Glomerular visceral epithelial cell (primary cell): ENCODE results near the gene PDK2.
A peak's percentile ranks its signal among the peaks of the same experiment; 100 is the strongest.

Source experiments
- DNase-seq: peaks from one replicate; pipeline ENCODE4 v3.0.0-alpha.2; 2016; ENCODE audit errors: extremely low spot score

The PDK2 gene

GRCh38 chr17:50149417-50150353, 54.5 kb downstream of the PDK2 start:
- DNase-seq = peak; percentile 58

- no peak for DNase-seq
These were observed 55.3 kb downstream of the PDK2 start, which contains the start of gene PPP1R9B for GRCh38 chr17:50150354-50151040. Gene PPP1R9B, minus strand, starts transcription at chr17:50150677. Its CDS starts 164 bp downstream, at chr17:50150513.

- peak; percentile 91 for DNase-seq
These were observed 56.1 kb downstream of the PDK2 start for GRCh38 chr17:50151041-50151936.

- peak; percentile 88 for DNase-seq
These were observed 56.9 kb downstream of the PDK2 start for GRCh38 chr17:50151937-50152547.

GRCh38 chr17:50152736-50153135, 57.6 kb downstream of the PDK2 start:
- DNase-seq = no peak

- no peak for DNase-seq
These were observed 58.8 kb downstream of the PDK2 start for GRCh38 chr17:50153650-50154575.

GRCh38 chr17:50154604-50155003, 59.5 kb downstream of the PDK2 start:
- DNase-seq = no peak

GRCh38 chr17:50155115-50155819, 60.1 kb downstream of the PDK2 start:
- no peak for DNase-seq

- DNase-seq = no peak
These were observed 62.7 kb downstream of the PDK2 start for GRCh38 chr17:50157891-50158290.

GRCh38 chr17:50161023-50161910, 66.1 kb downstream of the PDK2 start:
- DNase-seq = peak; percentile 92
